Liver (tissue), 3 donors: ENCODE data around the gene CCDC51.

Experiments used
- CTCF ChIP-seq: fragments of 150-350 bp; IDR thresholded peaks from 2 replicates; pipeline ENCODE4 v1.5.1; 2017; ENCODE audit warnings: improper control_type of control experiment, low read depth, low read length; ENCODE audit not compliant: missing input control
- EGR1 ChIP-seq, 2 donors: IDR thresholded peaks; 2 replicates each; pipeline ENCODE4 v1.6.1; 2016 to 2018; ENCODE audit warnings: antibody characterized with exemption in 2 of 2, low read depth in 2 of 2
- HNF4A ChIP-seq, 2 donors: conservative IDR thresholded peaks; 2 replicates each; pipeline ENCODE4 v1.6.1; 2016; ENCODE audit warnings: antibody characterized with exemption in 2 of 2, mild to moderate bottlenecking in 2 of 2
- JUND ChIP-seq, 2 donors: IDR thresholded peaks; 2 replicates each; pipeline ENCODE4 v1.6.1; 2016; ENCODE audit warnings: antibody characterized with exemption in 2 of 2
- MAX ChIP-seq: IDR thresholded peaks from 2 replicates; pipeline ENCODE4 v1.6.1; 2016; ENCODE audit warnings: antibody characterized with exemption
- RAD21 ChIP-seq, 2 donors: IDR thresholded peaks; 2 replicates each; pipeline ENCODE4 v1.6.1; 2016; ENCODE audit warnings: antibody characterized with exemption in 2 of 2, mild to moderate bottlenecking in 2 of 2
- RXRA ChIP-seq, 2 donors: IDR thresholded peaks; 2 replicates each; pipeline ENCODE4 v1.6.1; 2017 to 2018; ENCODE audit warnings: antibody characterized with exemption in 2 of 2, mild to moderate bottlenecking in 1 of 2
- TAF1 ChIP-seq: conservative IDR thresholded peaks from 2 replicates; pipeline ENCODE4 v1.6.1; 2016; ENCODE audit warnings: antibody characterized with exemption, mild to moderate bottlenecking
- YY1 ChIP-seq: IDR thresholded peaks from 2 replicates; pipeline ENCODE4 v1.6.1; 2016; ENCODE audit warnings: antibody characterized with exemption, mild to moderate bottlenecking
- TF ChIP-seq, protein P1 (sequence below): IDR thresholded peaks from 2 replicates; pipeline ENCODE4 v1.6.1; 2016; ENCODE audit warnings: antibody characterized with exemption, mild to moderate bottlenecking
- TF ChIP-seq, protein P2 (sequence below): IDR thresholded peaks from 2 replicates; pipeline ENCODE4 v1.6.1; 2016; ENCODE audit warnings: antibody characterized with exemption
- donor health status: healthy.
- donor health status: healthy.

- TF ChIP-seq CTCF: no peak
- peak; percentile 94 for TF ChIP-seq HNF4A (conservative IDR thresholded peaks at IDR 0.05)
- peak; percentile 92 to 96 for TF ChIP-seq JUND (IDR thresholded peaks at IDR 0.05)
- TF ChIP-seq EGR1 (IDR thresholded peaks at IDR 0.05; ENCODE audit: low read depth in 2 of 2): no peak
- TF ChIP-seq, protein P1, sequence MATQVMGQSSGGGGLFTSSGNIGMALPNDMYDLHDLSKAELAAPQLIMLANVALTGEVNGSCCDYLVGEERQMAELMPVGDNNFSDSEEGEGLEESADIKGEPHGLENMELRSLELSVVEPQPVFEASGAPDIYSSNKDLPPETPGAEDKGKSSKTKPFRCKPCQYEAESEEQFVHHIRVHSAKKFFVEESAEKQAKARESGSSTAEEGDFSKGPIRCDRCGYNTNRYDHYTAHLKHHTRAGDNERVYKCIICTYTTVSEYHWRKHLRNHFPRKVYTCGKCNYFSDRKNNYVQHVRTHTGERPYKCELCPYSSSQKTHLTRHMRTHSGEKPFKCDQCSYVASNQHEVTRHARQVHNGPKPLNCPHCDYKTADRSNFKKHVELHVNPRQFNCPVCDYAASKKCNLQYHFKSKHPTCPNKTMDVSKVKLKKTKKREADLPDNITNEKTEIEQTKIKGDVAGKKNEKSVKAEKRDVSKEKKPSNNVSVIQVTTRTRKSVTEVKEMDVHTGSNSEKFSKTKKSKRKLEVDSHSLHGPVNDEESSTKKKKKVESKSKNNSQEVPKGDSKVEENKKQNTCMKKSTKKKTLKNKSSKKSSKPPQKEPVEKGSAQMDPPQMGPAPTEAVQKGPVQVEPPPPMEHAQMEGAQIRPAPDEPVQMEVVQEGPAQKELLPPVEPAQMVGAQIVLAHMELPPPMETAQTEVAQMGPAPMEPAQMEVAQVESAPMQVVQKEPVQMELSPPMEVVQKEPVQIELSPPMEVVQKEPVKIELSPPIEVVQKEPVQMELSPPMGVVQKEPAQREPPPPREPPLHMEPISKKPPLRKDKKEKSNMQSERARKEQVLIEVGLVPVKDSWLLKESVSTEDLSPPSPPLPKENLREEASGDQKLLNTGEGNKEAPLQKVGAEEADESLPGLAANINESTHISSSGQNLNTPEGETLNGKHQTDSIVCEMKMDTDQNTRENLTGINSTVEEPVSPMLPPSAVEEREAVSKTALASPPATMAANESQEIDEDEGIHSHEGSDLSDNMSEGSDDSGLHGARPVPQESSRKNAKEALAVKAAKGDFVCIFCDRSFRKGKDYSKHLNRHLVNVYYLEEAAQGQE: peak; percentile 17
- TF ChIP-seq RAD21 (IDR thresholded peaks at IDR 0.05): peak in 1 of 2 donors; percentile 37
- peak; percentile 41 for TF ChIP-seq MAX
- TF ChIP-seq, protein P2, sequence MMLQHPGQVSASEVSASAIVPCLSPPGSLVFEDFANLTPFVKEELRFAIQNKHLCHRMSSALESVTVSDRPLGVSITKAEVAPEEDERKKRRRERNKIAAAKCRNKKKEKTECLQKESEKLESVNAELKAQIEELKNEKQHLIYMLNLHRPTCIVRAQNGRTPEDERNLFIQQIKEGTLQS: peak; percentile 55
- peak; percentile 66 for TF ChIP-seq YY1
- peak; percentile 67 for TF ChIP-seq TAF1
- TF ChIP-seq RXRA (IDR thresholded peaks at IDR 0.05): peak; percentile 58 to 66
Observed at GRCh38 chr3:48472923-48473616, 33.2 kb upstream of the CCDC51 start.
